GM23248 (cell line): Measurements from ENCODE around the gene ACTR3C.

ENCODE experiments used
- EZH2 ChIP-seq: fragments of 200-600 bp; sonication (generic); IDR thresholded peaks from 2 replicates; pipeline ENCODE4 v1.6.1; 2018; ENCODE audit warnings: antibody characterized with exemption, mild to moderate bottlenecking; ENCODE audit not compliant: insufficient read depth, poor library complexity, severe bottlenecking
- EZH2phosphoT487 ChIP-seq: fragments of 200-600 bp; sonication (generic); IDR thresholded peaks from 2 replicates; pipeline ENCODE4 v1.6.1; 2018; ENCODE audit warnings: antibody characterized with exemption, moderate library complexity, mild to moderate bottlenecking, low read depth; ENCODE audit not compliant: insufficient read depth

GRCh38 chr7:150325110-150325611 lies 1.8 kb upstream of the ACTR3C start:
- TF ChIP-seq EZH2 (no peak), EZH2phosphoT487 (no peak)
